NK-92 (cell line): ENCODE data around the gene MKI67.

Experiments
- DNase-seq: peaks from one replicate; lab custom pipeline; 2025; ENCODE audit not compliant: unreplicated experiment; lab: John Stamatoyannopoulos, UW

Gene MKI67

GRCh38 chr10:128054163-128054970, 71.9 kb downstream of the MKI67 start:
- no peak for DNase-seq

GRCh38 chr10:128053356-128053755, 72.9 kb downstream of the MKI67 start:
- DNase-seq, result no peak

- no peak for DNase-seq
Measured at GRCh38 chr10:128052696-128053095, 73.5 kb downstream of the MKI67 start.

GRCh38 chr10:128051548-128051947, 74.7 kb downstream of the MKI67 start:
- no peak for DNase-seq

GRCh38 chr10:128050936-128051335, 75.3 kb downstream of the MKI67 start:
- no peak for DNase-seq

DNA sequence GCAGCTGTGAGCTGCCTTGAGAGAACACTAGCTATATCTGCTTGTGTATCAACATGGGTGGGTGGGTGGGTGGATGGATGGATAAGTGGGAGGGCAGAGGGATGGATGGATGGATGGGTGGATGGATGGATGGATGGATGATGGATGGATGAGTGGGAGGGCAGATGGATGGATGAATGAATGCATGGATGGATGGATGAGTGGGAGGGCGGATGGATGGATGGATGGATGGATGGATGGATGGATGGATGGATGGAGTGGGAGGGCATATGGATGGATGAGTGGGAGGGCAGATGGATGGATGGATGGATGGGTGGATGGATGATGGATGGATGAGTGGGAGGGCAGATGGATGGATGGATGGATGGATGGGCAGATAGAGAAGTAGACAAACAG, 76.1 kb downstream of the MKI67 start:
- DNase-seq, result no peak

DNA sequence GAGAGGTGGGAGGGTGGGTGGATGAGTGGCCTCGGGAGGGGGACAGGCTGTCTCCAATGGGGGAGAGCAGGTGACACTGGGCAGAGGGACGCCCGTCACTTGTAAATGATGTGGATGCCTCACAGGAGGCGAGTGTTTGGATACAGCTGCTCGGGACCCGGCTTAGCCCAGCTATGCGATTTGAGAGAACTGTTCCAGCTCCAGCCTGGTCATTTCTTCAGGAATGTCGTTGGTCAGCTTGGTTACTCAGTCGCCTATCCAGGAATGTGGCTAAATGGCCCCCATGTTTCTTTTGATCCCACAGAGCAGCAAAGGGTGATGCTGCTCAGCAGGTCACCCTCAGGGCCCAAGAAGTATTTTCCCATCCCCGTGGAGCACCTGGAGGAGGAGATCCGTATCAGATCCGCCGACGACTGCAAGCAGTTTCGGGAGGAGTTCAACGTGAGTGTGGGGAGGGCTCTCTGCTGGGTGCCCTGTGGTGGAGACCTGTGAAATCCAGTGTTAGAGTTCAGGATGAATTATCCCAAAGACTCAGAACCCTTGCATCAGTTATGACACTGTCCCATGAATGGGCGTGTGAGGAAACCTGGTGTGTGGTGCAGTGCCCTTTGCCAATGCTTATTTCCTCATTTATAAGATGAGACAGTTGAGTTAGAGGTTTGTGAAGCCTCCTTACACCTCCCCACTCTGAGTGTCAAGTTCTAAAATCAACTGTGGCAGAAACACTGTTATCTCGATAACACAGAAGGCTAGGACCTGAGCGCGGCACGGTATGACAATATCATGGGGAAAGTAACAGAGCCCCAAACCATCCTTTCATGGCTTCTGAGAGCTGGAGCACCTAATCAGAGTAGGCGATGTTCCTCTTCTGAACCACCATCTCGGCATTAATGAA, 76.8 kb downstream of the MKI67 start:
- no peak for DNase-seq

DNA sequence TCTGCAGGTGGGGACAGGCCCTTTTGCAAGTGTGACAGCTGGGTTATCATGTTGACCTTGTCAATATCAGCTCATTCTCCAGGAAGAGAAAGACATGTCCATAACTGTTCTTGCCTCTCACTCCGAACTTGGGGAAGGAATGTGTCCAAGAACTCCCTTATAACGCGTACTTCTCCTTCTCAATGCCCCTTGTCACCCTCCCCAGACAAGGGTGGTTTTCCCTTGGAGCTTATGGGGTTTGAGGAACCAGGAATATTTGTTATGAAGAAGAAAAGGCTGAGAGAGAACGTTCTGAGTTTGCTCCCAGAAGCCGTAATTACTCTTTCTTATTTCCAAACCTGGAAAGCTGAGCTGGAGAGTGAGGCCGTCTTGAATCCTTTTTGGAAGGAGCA, 77.4 kb downstream of the MKI67 start:
- no peak for DNase-seq

GRCh38 chr10:128047991-128048818, 78.0 kb downstream of the MKI67 start:
- no peak for DNase-seq

DNA sequence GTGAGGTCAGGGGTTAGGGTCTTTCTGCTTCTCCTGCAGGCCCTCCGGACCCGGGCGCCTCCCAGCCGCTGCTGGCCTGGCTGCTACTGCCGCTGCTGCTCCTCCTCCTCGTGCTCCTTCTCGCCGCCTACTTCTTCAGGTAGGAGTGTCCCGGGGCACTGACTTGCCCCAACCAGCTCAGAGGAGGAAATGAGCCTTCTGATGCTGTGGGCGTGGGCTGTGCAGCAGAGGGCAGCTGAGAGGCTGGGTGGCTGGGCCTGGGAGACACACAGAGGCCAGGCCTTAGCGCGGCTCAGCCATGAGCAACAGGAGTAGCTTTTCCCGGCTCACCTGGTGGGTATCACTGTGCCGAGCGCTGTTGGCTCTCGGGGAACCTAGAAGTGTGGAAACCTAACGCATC, 78.9 kb downstream of the MKI67 start:
- DNase-seq, result no peak

DNA sequence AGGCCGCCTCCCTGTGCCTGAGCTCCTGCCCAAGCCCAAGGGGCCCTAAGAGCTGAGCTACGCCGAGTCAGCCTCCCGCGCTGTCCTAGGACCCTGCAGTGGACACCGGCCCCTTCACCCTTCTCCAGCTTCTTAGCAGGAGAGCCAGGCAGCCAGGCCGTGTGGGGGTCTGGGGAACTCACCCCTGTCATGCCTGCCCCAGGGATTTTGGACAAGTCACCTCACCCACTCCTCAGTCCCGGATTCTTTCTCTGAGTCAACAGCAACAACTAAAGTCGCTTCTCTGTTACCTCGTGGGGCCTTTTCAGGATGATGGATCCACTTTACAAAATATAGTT, 79.3 kb downstream of the MKI67 start:
- no peak for DNase-seq
